ENCODE results near the gene DNAH8.

Gene DNAH8

DNA sequence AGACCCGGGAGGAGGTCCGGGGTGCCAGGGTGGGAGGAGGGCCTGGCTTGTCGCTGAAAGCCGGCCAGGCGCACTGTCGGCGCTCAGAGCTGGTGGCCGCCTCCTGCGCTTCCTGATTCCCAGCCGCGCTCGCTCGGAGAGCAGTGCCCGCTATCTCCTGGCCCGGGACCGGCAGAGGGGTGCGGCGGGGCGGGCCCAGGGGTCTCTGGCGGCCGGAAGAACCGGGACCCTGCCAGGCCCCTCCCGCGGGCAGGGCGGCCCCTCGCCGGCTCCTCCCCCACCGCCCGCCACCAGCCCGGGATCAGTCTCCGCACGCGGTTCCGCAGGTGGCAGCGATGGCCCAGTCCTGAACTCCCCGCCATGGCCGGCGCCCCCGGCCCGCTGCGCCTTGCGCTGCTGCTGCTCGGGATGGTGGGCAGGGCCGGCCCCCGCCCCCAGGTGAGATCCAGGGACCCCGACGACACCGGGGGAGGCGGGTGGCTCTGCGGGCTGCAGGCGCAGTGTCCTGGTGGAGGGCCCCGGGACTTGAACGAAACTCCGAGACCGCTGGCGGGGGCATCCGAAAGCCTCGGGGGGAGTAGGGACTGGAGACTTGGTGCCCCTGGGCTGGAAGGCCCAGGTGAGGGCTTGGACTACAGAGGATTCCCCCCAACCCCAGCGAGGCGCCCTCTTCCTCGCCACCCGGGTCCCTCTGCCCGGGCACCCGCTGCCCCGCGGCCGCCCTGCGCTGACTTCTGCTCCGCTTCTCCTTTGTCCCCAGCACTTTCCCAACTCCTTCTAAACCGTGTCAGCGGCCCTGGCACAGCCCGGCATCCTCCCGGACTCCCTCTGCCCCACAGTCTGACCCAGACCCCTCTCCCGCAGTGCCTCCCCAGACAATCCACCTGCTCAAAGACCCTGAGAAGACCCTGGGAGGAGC, 333.6 kb downstream of the DNAH8 start, which contains the start of gene GLP1R:
Gene GLP1R, plus strand, starts transcription at position 301 of the 919 bp plus-strand sequence. Its CDS starts 60 bp downstream, at position 361.
- no peak for DNase-seq

DNA sequence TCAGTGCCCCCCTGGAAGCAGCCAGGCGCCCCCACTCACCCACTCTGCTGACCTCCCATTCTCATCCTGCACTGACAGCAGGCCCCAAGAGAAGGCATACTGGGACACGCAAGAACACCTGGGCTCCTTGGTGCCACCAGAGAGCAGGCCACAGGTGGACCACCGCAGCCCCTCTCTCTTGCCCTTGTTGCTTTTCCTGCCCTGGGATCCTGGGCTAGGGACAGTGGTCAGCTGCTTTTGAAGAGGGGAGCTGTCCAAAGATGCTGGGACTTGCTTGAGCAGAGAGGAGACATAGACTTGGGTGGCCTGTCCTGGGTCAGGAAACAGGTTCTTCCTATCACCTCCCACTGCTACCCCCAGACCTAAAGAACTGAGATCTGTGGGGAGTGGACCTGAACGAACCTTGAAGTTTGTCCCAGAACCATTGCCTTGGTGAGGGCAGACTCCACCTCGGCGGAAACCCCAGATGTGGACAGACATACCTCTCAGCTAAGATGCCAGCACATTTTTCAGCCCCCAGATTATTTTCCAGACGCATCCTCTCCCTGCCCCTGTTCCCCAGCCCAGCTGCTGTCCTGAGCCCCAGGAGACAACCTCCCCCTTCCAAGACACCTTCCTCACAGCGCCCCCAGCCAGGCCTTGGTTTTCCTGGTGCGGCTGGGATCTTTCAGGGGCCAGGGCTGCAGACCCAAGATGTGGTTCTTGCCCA, 334.6 kb downstream of the DNAH8 start:
- no peak for DNase-seq

DNA sequence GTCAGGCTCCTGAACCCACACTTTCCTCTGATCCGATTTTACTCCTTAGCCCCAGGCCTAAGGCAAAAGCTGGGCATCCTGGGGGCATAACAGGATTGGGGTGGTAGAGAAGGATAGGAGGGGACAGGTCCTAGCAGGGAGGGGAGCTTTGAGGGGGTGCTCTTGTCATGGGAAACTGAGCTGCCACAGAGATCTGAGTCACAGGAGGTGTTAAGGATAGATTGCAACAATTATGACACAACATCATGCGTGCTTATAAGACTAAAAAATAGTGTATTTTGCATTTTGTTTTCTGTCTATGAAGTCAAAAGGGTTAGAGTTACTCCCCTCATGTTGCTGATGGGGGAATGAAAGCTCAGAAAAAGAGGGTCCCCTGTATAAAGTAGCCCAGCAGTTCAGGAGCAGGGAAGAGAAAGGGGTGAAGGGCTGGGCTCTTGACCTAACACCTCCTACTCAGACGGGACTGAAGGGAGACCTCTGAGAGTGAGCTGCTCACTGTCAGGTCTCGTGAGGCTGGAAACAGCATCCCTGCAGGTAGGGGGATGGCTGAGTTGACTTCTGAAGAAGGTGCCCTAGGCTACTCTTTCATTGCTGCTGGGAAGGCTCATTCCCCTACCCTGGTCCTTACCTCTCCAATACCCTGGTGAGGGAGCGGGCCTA, 335.5 kb downstream of the DNAH8 start:
- DNase-seq = no peak

DNA sequence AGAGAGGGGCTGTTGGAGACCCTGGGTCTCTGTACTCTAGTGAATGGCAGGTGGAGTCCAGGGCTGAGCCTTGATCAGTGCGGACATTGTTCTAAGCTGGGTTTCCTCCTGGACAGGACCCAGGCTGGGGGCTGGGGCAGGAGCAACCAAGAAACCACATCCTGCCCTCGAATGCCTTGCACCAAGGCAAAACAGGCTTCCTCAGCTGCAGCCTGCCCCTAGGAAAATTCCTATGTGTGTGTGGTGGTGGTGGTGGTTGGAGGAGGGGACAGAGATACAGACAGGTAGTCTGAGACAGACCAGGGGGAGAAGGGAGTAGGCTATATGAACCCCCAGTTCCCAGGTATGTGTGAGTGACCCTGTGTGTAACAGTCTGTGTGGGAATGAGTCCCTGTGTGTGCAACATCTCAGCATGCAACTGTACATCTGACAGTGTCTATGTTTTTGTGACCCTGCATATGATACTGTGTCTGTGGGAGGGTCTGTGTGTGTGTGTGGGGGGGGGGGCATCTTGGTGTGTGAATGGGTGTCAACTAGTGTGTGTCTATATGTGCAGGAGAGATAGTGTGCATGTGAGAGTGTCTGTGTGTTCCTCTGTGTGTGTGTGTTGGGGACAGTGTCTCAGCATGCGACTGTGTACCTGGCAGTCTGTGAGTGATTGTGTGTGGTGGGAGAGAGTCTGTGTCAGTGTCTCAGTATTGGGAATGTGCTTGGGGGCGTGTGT, 336.4 kb downstream of the DNAH8 start:
- no peak for DNase-seq

DNA sequence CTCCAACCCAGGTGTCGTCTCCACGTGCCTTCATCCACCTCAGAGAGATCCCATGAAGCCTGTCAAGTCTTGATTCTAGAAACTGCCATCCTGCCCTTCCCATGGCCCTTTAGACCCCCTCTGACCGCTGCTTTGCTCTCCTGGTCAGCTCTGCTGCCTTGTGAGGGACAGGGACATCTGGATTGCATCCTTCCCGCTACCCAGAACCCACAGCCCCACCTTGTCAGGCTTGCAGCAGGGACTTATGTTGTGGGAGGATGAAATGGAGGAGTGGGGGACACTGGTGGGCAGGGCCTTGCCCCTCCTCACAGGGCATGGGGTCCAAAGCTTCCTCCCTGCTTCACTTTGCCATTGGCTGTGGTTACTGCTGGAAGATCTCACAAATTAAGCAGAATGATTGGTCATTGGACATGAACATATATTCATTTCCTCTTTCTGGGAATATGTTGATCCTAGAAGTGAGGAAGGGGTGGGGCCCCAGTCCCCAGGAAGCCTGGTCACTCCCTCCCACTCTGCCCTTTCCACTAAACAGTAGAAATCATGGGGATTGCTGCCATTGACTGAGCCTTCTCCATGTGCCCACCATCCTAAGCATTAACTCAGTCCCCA, 338.0 kb downstream of the DNAH8 start:
- DNase-seq = no peak

DNA sequence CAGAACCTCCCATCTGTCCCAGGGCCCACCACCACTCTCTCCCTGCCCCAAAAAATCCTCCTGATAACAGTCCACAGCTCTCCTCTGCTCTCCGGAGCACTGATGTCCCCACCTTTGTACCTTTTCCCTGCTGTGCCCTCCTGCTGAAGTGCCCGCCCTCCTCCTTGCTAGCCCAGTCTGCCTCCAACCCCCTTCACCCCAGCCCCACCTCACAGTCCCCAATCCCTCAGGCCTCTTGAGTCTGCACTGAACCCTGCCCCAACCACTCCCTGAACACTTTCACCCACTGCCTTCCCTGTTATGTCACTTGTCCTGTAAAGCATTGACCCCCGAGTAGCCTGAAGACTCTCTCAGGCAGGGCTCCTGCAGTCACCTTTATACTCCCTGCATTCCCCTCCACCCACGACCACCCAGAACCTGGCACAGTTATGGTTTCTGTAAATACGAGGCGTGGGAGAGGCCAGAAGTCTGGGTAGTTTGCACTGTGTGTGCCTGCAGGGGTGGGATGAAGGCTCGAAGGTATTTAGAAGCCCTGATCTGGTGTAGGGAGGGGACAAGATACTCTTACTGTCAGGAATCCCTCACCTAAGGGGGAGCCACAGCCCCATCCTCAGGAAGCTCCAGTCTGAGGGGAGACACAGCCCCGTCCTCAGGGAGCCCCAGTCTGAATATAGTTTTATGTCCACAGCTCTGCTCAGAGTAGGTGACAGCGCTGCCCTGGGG, 338.9 kb downstream of the DNAH8 start:
- no peak for DNase-seq

DNA sequence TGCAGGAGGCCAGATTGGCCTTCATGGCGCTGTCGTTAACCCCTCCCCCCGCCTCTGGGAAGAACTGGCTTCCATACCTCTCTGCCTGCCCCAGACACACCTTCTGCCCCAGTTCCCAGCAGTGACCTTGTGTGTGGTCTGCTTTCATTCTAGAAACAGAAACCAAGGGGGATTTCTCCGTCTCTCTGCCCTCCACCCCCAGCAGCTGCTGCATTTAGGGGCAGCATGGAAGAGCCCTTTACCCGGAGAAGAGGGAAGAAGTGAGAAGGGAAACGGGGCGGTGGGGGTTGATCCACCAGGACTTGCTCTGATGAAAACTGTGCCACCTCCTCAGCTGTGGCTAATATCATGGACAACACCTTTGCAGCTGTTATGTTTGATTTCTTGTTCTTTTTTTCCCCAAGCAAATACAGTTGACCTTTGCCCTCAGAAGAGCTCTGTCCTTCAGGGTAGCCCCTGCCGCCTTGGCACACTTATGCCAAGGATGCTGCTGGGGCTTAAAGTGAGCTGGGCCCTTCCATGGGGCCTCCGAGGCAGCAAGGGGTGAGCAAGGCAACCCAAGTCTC, 339.5 kb downstream of the DNAH8 start:
- no peak for DNase-seq

DNA sequence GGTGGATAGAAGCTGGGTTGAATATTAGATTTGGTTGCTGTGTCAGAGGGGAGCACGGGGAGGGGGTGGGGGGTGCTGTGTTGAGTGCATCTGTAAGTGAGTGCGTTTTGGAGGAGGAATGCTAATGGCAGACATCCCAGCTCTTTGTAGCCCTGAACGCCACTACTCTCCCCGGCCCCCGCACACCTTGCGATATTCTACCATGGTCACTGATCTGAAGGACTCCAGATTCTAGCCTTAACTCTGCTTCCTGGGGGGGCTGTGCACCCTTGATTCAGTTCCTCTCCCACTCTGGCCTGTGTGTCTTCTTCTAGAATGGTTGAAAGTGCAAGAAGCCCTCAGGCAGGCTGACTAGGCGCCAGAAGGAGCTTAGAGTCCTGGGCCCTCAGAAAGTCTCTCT, 340.6 kb downstream of the DNAH8 start:
- DNase-seq = no peak

DNA sequence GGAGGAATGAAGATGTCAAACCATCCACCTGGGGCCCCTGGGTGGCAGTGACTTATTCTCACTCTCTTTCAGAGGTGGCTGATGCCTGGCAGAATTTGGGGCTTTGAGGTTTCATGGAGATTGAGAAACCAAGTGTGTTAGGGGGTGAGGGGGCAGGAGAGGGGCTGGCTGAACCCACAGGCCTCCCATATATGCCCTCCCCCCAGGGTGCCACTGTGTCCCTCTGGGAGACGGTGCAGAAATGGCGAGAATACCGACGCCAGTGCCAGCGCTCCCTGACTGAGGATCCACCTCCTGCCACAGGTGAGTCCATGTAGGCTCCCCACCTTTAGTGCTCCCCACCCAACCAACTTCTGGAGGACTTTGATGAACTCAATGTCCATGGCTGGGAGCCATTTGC, 341.1 kb downstream of the DNAH8 start:
- DNase-seq = no peak

DNA sequence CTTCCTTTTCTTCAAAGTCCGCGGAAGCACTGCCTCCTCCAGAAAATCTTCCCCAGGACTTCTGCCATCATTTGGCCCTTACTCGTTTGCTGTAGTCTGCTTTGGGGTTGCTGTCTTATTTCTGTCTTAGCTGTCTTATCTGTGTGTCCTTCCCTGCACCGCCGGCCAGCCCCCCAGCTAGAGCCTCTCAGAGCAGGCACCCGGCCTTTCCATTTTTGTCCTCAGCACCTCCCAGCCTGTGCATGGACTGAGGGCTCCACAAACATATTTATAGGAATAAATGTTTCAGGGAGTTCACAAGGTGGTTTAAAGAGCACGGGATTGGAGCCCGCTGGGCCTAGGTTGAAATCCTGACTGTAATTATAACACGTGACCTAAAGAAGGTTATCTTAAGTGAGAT, 341.6 kb downstream of the DNAH8 start:
- no peak for DNase-seq

DNA sequence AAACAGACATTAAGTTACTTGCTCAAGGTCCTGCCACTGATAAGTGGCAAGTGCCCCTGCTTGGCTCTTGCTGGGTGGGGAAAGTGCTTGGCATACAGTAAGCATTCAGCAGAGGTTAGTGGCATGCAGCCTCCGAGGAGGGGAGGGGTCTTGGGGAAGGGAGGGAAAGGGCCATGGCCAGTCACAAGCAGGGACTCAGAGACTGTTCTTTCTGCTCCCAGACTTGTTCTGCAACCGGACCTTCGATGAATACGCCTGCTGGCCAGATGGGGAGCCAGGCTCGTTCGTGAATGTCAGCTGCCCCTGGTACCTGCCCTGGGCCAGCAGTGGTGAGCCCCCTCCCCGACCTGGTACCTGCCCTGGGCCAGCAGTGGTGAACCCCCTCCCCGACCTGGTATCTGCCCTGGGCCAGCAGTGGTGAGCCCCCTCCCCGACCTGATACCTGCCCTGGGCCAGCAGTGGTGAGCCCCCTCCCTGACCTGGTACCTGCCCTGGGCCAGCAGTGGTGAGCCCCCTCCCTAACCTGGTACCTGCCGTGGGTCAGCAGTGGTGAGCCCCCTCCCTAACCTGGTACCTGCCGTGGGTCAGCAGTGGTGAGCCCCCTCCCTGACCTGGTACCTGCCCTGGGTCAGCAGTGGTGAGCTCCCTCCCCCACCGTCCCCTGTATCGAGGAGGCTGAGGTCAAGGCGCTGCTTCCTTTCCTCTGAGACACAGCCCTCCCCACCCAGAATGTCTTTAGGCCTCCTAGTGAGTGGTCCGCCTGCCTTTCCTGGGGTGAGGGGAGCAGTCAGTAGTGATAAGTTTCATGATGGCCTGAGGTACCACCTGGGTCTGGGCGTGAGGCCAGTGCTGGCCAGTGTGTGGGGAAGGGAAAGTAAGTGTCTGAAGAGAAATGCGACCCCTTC, 342.4 kb downstream of the DNAH8 start:
- no peak for DNase-seq

DNA sequence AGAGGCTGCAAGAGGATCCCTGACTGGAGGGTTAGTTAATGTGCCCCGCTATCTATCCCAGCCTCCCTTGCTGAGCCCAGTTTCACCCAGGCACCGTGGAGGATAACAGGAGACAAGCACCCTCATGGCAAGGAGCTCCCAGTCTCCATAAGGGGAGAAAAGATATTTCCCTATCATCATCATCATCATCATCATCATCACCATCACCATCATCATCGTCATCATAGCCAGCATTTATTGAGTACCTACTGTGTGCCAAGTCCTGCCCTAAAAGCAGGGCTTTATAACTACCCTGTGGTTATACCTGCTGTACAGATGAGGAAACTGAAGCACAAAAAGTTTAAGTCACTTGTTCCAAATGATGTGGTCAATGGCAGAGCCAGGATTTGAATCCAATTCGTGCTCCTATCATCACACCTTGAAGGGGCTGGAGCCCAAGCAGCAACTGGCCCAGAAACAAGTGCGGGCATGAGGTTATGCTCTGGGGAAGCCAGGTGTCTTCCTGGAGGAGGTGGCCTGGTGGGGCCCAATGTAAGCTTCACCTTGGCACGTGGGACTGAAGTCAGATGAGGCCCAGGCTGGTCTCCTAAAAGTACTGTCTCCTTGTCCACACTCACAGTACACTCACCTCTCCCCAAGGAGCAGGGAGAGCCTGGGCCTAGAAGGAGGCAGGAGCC, 343.5 kb downstream of the DNAH8 start:
- no peak for DNase-seq

DNA sequence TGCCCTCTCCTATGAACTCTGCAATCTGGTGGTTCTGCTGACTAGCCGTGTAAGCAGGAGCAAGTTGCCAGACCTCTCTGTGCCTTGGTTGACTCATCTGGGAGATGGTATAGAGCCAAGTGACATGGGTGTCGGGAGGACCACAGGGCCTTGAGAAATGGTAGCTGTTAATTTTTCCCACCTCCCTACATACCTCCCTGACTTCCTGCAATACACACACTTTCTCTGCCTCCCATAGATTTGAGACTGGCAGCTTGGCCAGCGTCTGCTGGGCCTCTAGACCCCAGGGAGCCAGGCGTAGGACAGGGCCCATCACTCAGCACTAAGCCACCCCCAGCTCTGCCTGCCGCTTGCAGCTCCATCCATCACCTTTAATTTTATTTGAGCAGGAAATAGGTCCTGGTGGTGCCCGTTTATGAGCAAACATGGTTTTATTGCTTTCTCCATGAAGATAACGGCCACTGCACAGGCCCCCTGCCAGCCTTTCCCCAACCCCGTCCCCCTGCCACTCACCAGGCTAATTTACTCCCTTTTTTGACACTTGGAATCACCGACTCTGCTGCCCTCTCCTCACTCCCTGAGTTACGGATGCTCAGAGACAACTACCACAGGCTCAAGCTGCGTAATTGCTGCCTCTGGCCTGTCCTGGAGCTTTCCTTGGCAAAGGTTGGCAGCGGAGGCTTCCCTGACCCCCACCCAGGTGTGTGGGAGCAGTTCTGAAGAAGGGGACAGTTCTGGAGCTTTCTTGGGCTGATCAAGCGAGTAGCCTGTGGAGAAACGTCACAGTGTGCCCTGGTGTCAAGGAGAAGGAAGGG, 344.6 kb downstream of the DNAH8 start:
- DNase-seq = no peak

DNA sequence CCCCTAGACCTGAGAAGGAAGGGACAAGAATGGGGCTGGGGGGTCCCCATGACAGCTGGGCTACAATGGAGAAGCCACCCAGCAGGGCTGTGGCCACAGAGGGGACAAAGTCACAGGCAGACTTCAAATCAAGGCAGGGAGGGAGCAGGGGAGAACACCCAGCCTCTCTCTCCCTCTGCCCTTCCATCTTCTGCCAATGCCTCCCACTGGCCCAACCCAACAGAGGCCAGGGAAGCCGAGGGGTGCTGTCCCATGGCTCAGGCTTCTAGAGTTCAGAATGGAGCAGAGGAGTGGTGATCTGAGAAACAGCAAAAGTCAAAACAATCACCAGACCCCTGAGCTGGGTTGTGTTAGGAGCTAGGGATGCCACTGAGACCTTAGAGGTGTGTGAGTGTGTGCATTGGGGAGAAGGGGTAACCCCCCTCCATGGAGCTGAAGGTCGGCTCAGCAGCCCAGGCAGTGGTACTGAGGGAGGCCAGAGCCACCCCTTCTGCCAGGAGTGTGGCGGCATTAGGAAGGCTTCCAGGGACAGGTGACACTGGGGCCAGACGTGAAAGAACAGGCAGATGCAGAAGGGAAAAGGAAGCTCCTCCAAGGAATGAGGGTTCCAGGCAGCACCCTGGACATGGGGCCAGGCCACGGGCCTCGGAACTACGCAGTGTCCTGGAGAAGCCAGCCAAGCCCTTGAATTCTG, 345.5 kb downstream of the DNAH8 start:
- no peak for DNase-seq

DNA sequence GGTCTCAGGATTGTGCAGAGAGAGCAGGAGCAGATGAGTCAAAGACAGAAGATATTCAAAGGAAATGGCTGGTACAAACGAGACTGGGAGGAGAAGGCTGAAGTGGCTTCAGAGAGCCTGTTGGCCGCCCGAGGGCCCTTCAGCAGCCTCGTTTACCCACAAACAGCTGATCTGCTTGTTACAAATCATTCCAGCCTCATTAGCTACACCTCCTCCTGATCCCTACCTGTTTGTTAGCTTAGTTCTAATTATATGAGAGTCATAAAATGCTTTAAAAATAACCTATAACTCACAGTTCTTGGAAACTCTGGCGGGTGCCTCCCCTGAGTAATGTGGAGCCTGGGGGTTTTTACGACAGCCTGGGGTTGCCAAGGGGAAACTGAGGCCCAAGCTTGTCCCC, 346.1 kb downstream of the DNAH8 start:
- DNase-seq = no peak

DNA sequence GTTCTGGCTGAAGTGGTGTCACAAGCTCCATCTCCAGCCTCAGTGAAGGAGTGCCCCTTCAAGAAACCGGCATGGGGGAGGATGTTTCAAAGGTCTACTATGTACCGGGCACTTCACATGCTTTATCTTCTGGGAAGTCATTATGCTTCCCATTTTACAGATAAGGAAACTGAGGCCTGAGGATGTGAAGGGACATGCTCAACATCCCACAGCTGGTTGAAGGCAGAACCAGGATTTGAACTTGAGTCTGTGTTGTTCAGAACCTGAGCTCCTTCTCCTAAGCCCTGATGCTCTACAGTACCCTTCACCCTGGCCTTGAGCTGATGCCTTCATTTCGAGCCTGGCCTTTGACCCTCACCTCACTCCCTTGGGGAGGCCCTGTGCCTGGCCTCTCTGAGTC, 346.5 kb downstream of the DNAH8 start:
- no peak for DNase-seq

All from anterior cingulate cortex (tissue), 58 donors.